Smooth muscle cell (in vitro differentiated cells): Measurements from ENCODE around the gene GRIFIN. TPM values are rescaled to one million over a fixed set of nuclear protein-coding genes. Genes with fewer than 3 reads are reported as not detected.

Experiments
- DNase-seq: peaks from one replicate; lab custom pipeline; 2025; ENCODE audit not compliant: unreplicated experiment; lab: John Stamatoyannopoulos, UW
- H2AFZ ChIP-seq: fragments of 200-600 bp; sonication (generic); 2 replicates; pipeline ENCODE4 v1.6.0; 2016; ENCODE audit warnings: antibody characterized with exemption, low read depth, mild to moderate bottlenecking
- H3F3A ChIP-seq: fragments of 200-600 bp; sonication (generic); 2 replicates; pipeline ENCODE4 v1.6.0; 2017; ENCODE audit warnings: antibody characterized with exemption, low read depth
- H3K27ac ChIP-seq: fragments of 200-600 bp; sonication (generic); 2 replicates; pipeline ENCODE4 v1.5.1; 2016; ENCODE audit warnings: low read depth, mild to moderate bottlenecking
- H3K27me3 ChIP-seq: fragments of 200-600 bp; sonication (generic); 2 replicates; pipeline ENCODE4 v1.6.1; 2016; ENCODE audit warnings: low read depth, mild to moderate bottlenecking
- H3K36me3 ChIP-seq: fragments of 200-600 bp; sonication (generic); 2 replicates; pipeline ENCODE4 v1.5.1; 2016; ENCODE audit warnings: low read depth
- H3K4me1 ChIP-seq: fragments of 200-600 bp; sonication (generic); 2 replicates; pipeline ENCODE4 v1.5.1; 2016; ENCODE audit warnings: low read depth
- H3K4me2 ChIP-seq: fragments of 200-600 bp; sonication (generic); 2 replicates; pipeline ENCODE4 v1.6.0; 2016; ENCODE audit warnings: mild to moderate bottlenecking
- H3K4me3 ChIP-seq: fragments of 200-600 bp; sonication (generic); 2 replicates; pipeline ENCODE4 v1.5.1; 2016; ENCODE audit warnings: mild to moderate bottlenecking
- H3K79me2 ChIP-seq: fragments of 200-600 bp; sonication (generic); 2 replicates; pipeline ENCODE4 v1.6.0; 2016; ENCODE audit warnings: low read depth, mild to moderate bottlenecking
- H3K9ac ChIP-seq: fragments of 200-600 bp; sonication (generic); 2 replicates; pipeline ENCODE4 v1.6.0; 2016; ENCODE audit warnings: low read depth
- H3K9me3 ChIP-seq: fragments of 200-600 bp; sonication (generic); replicated peaks from 2 replicates; pipeline ENCODE4 v1.5.1; 2016; ENCODE audit warnings: low read depth
- H4K20me1 ChIP-seq: fragments of 200-600 bp; sonication (generic); 2 replicates; pipeline ENCODE4 v1.6.0; 2016; ENCODE audit warnings: low read depth
- CTCF ChIP-seq: fragments of 200-600 bp; sonication (generic); IDR thresholded peaks from 2 replicates; pipeline ENCODE4 v1.5.1; 2017; ENCODE audit warnings: borderline replicate concordance, mild to moderate bottlenecking, antibody characterized with exemption; ENCODE audit not compliant: insufficient read depth, poor library complexity, severe bottlenecking
- WGBS: methylation state at CpG from one replicate; pipeline ENCODE4 v1.1.7; 2016; ENCODE audit warnings: low lambda C conversion rate; 5-methylcytosine and 5-hydroxymethylcytosine counted together
- polyA plus RNA-seq: library from polyadenylated mRNA; unstranded; fragments of >200 nt; fragmentation: Nextera tagmentation; extraction: Ambion mirVana; gene quantifications from 2 replicates; pipeline ENCODE4 v1.2.1, GENCODE V29; 2016
- total RNA-seq: library from RNA; depleted of rRNA; stranded (reverse); fragments of >200 nt; gene quantifications from 2 replicates; pipeline ENCODE4 v1.2.3, GENCODE V29; 2014

The GRIFIN gene
- total and polyA plus RNA-seq, 2 experiments from 2014 or later = not detected

- H3K27ac ChIP-seq = no peak overlapping the region
- DNase-seq = no peak
- H3K36me3 ChIP-seq = no peaks in the 10 kb centered on the region
- WGBS = 95% methylated on average over 9 of the region's 9 CpGs
- no peaks in the 10 kb centered on the region for H3K27me3 ChIP-seq
- H3K4me1 ChIP-seq = no peaks in the 10 kb centered on the region
- H3K79me2 ChIP-seq = no peaks in the 10 kb centered on the region
- TF ChIP-seq CTCF = no peak
- peaks cover 7% of the 10 kb centered on the region for H4K20me1 ChIP-seq
- no peak overlapping the region for H3K4me2 ChIP-seq
- H2AFZ ChIP-seq = no peak overlapping the region
- no peaks in the 10 kb centered on the region for H3K9me3 ChIP-seq
- H3K9ac ChIP-seq = no peak overlapping the region
- no peak overlapping the region for H3K4me3 ChIP-seq
- no peaks in the 10 kb centered on the region for H3F3A ChIP-seq
These were observed 39.1 kb downstream of the GRIFIN start for GRCh38 chr7:2437136-2437535.

GRCh38 chr7:2436341-2437104, 39.7 kb downstream of the GRIFIN start:
- H3K27ac ChIP-seq = no peak overlapping the region
- no peaks in the 10 kb centered on the region for H3K9me3 ChIP-seq
- TF ChIP-seq CTCF = no peak
- no peak for DNase-seq
- no peaks in the 10 kb centered on the region for H3K36me3 ChIP-seq
- no peaks in the 10 kb centered on the region for H3K4me1 ChIP-seq
- no peaks in the 10 kb centered on the region for H3K79me2 ChIP-seq
- peaks cover 7% of the 10 kb centered on the region for H4K20me1 ChIP-seq
- WGBS = 93% methylated on average over 25 of the region's 25 CpGs
- no peak overlapping the region for H3K9ac ChIP-seq
- no peak overlapping the region for H3K4me3 ChIP-seq
- no peak overlapping the region for H3K4me2 ChIP-seq
- no peaks in the 10 kb centered on the region for H3K27me3 ChIP-seq
- no peaks in the 10 kb centered on the region for H3F3A ChIP-seq
- no peak overlapping the region for H2AFZ ChIP-seq

GRCh38 chr7:2435146-2435545, 41.1 kb downstream of the GRIFIN start:
- WGBS = 93% methylated on average over 5 of the region's 5 CpGs
- H3K4me1 ChIP-seq = no peaks in the 10 kb centered on the region
- no peaks in the 10 kb centered on the region for H3K36me3 ChIP-seq
- H3K9ac ChIP-seq = no peak overlapping the region
- no peak overlapping the region for H3K4me2 ChIP-seq
- no peak overlapping the region for H2AFZ ChIP-seq
- no peaks in the 10 kb centered on the region for H3K9me3 ChIP-seq
- no peak for DNase-seq
- no peak for TF ChIP-seq CTCF
- no peak overlapping the region for H3K4me3 ChIP-seq
- peaks cover 7% of the 10 kb centered on the region for H4K20me1 ChIP-seq
- no peaks in the 10 kb centered on the region for H3K27me3 ChIP-seq
- no peaks in the 10 kb centered on the region for H3F3A ChIP-seq
- H3K79me2 ChIP-seq = no peaks in the 10 kb centered on the region
- H3K27ac ChIP-seq = no peak overlapping the region
